Subcutaneous adipose tissue (tissue), 4 donors: Measurements from ENCODE around the gene MAGEA2B. TPM values are rescaled to one million over a fixed set of nuclear protein-coding genes. Genes with fewer than 3 reads are reported as not detected.
"Not testable (repeated sequence)": the region's sequence is repeated elsewhere in the genome, so short reads cannot be mapped to it uniquely, and the experiment has no call there.

Experiments used
- total RNA-seq, 4 donors: library from RNA; depleted of rRNA; stranded (reverse); fragments of >200 nt; gene quantifications; one replicate each; pipeline ENCODE4 v1.1.0, GENCODE V29; 2016
- TF ChIP-seq, protein P1 (sequence below): fragments of 450-650 bp; IDR thresholded peaks from one replicate; pipeline ENCODE4 v1.5.1; 2016; ENCODE audit warnings: low read depth, mild to moderate bottlenecking, control low read depth, antibody characterized with exemption, moderate library complexity

The MAGEA2B gene
- total RNA-seq, 4 donors from 2014 or later = not detected

DNA sequence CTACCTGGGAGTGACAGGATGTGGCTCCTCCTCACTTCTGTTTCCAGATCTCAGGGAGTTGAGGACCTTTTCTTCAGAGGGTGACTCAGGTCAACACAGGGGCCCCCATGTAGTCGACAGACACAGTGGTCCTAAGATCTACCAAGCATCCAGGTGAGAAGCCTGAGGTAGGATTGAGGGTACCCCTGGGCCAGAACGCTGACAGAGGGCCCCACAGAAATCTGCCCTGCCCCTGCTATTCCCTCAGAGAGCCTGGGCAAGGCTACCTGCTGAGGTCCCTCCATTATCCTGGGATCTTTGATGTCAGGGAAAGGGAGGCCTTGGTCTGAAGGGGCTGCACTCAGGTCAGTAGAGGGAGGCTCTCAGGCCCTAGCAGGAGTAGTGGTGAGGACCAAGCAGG is 20.7 kb downstream of the MAGEA2B start:
- TF ChIP-seq, protein P1, sequence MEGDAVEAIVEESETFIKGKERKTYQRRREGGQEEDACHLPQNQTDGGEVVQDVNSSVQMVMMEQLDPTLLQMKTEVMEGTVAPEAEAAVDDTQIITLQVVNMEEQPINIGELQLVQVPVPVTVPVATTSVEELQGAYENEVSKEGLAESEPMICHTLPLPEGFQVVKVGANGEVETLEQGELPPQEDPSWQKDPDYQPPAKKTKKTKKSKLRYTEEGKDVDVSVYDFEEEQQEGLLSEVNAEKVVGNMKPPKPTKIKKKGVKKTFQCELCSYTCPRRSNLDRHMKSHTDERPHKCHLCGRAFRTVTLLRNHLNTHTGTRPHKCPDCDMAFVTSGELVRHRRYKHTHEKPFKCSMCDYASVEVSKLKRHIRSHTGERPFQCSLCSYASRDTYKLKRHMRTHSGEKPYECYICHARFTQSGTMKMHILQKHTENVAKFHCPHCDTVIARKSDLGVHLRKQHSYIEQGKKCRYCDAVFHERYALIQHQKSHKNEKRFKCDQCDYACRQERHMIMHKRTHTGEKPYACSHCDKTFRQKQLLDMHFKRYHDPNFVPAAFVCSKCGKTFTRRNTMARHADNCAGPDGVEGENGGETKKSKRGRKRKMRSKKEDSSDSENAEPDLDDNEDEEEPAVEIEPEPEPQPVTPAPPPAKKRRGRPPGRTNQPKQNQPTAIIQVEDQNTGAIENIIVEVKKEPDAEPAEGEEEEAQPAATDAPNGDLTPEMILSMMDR = no peak

- TF ChIP-seq, protein P1 = no peak
Observed at GRCh38 chrX:152735860-152736511, 21.6 kb downstream of the MAGEA2B start.

- TF ChIP-seq, protein P1 = no peak
Observed at GRCh38 chrX:152738560-152738959, 24.1 kb downstream of the MAGEA2B start.

DNA sequence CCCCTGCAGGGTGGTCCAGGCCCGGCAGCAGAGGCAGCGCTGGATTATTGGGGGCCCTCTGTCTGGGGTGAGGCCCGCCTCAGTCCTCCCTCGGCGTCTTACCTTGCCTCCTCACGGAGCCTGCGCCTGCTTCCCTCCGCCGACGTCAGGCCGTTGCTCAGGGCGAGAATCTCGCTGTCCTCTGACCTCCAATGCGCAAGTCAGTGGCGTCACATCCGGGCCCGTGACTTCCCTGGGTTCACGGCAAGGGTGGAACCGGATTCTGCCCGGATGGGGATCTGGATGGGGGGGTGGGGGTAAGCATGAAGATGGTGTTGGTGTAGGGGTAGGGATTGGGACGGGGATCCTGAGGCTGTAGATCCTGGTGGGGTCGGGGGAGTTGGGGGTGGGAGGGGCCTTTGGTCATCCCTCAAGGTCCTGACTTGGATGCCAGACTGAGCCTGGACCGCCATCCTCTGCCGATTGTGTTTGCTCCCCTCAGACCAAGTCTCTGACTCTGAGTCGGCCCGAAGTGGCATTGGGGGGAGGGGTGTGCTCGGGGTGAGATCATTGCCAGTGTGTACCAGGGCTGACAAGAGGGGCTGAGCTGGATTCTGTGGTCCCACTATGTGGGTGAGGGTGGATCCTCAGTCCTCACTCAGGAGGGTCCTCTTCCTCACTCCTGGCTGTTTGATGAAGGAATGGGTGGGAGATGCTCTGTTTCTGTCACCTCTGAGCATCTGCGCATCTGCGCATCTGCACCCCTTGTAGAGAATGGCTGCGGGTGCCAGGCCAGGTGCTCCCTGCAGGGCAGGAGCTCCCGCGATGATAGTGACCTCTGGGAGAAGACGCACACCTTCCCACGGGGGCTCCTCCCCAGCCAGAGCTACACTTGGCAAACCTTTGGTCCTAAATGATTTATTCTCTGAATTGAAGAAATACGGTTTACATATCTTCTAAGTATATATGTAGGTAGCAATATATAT is 39.5 kb downstream of the MAGEA2B start, which contains the start of gene MAGEA2:
Gene MAGEA2, minus strand, starts transcription at position 157 of the 965 bp plus-strand sequence. CDS start 2,479 bp downstream, outside the sequence.
- TF ChIP-seq, protein P1 = not testable (repeated sequence)

- TF ChIP-seq, protein P1 = not testable (repeated sequence)
Observed at GRCh38 chrX:152758918-152759317, 44.5 kb downstream of the MAGEA2B start, which contains the start of gene CSAG3. Gene CSAG3 (plus strand): TSS chrX:152759218.

Other genes starting within 250 kb of the MAGEA2B start
- gene GABRQ, start 76.7 kb upstream of the MAGEA2B start, total RNA-seq = not detected
- gene MAGEA3, start 15.8 kb upstream of the MAGEA2B start, total RNA-seq = not detected
- not detected for gene CSAG2, start 5.4 kb upstream of the MAGEA2B start, total RNA-seq
- not detected for gene CSAG1, start 19.1 kb downstream of the MAGEA2B start, total RNA-seq
- gene MAGEA12, start 19.1 kb downstream of the MAGEA2B start, total RNA-seq = not detected
- gene MAGEA2, start 39.2 kb downstream of the MAGEA2B start, total RNA-seq = not detected
- gene CSAG3, start 44.6 kb downstream of the MAGEA2B start, total RNA-seq = not detected
- gene MAGEA6, start 55.1 kb downstream of the MAGEA2B start, total RNA-seq = not detected
- 10 to 100 TPM; 11.5 to 23.2 (median 20.7) TPM for gene CETN2, start 116.1 kb downstream of the MAGEA2B start, total RNA-seq
- gene NSDHL, start 116.4 kb downstream of the MAGEA2B start, total RNA-seq = 10 to 100 TPM; 17.8 to 38.8 (median 26.9) TPM
- 1 to 10 TPM; 3.6 to 7.0 (median 5.8) TPM for gene ZNF185, start 183.4 kb downstream of the MAGEA2B start, total RNA-seq